ENCODE data around the gene NPHP4. TPM values are rescaled to one million over a fixed set of nuclear protein-coding genes. Genes with fewer than 3 reads are reported as not detected.

The NPHP4 gene
- total RNA-seq, 4 donors from 2014 or later = 13.7 to 29.3 (median 18.6) TPM

GRCh38 chr1:5882367-5883128 lies 109.7 kb downstream of the NPHP4 start:
- TF ChIP-seq CTCF (IDR thresholded peaks at IDR 0.05) = no peak
- no peak for DNase-seq (ENCODE audit: low spot score)

DNA sequence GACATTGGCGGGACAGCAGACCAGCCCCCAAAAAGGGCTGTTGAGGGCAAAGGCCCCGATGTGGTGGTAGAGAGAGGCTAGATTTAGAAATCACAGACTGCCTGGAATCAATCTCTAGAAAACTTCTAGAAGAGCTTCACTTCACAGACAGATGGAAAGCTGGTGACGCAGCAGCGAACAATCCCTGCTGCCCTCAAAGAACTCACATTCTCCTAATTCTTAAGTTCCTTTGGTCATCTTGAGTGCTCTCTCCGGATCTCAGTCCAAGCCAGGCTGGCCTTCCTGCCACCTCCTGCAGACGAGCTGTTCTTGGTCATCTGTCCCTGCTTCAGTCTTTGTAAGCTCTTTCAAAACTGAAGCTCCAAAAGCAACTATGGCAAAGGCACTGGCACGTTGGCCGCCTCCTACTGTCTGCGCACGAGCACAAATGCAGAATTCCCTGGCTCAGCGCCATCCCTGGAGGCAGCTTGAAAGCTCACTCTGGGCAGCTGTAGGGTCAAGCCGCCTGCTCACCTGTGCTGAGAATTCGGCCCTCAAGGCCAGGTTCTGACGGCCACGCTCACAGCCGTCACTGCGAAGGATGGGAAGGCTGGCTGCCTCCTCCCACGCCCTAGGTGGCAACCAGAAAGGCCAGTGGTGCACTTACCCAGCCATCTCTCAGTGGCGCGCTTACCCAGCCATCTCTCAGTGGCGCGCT lies 110.6 kb downstream of the NPHP4 start:
- DNase-seq (ENCODE audit: low spot score) (no peak), ATAC-seq (ENCODE audit: low FRiP score) (no peak)
- TF ChIP-seq CTCF (IDR thresholded peaks at IDR 0.05) = no peak

More at GRCh38 chr1:5882367-5883128, 109.7 kb downstream of the NPHP4 start:
- ATAC-seq (ENCODE audit: low FRiP score) = no peak

DNA sequence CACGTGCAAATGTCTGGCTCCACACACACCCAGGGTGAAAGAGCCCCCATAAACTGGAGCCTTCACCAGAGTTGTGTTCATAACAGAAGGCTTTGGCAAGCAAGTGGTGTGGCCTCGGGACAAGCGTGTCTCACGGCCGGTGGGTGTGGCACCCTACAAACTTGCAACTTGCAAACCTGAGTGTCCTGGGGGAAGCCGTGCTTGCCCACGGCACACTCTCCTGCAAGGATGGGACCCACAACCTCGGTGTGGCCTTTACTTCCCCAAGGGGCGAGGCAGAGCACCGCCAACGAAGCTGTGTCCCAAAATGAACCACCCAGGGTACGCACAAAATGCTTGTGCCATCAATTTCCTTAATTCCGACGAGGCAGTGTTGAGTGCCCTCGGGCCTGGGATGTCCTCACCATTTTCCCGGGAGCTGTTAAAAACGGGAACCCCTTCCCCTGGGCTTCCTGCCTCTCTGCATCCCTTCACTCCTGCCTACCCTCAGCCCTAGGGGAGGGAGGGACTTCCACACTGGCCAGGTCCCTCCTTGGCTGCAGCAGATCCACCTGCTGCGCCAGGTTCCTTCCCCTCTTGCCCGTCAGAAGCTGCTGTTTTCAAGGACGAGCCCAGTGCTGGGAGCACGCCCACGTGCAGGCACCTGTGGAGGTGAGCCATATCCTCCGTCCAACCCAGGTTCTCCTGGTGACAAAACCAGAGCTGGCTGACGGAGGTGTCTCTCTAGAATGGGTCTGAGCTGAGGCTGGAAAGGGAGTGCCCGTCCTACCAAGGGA lies 111.4 kb downstream of the NPHP4 start:
- DNase-seq (ENCODE audit: low spot score) (no peak), ATAC-seq (ENCODE audit: low FRiP score) (no peak)
- no peak for TF ChIP-seq CTCF (IDR thresholded peaks at IDR 0.05)

DNA sequence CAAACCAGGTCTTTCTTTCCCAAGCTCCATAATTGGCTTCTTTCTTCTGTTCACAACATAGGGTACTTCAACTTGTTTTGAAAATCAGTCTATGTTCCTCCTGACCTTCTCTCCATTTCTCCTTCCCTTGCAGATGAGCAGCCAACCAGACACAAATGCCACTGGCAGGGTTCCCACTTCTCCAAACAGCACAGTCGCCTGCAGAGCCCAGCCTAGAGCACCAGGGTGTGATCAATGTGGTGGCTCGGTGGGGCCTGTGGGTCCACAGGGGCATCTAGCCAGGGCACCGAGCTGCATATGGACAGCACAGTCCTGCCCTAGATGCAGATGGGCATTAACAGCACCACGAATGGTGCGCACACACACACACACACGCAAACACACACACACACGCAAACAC lies 112.8 kb downstream of the NPHP4 start:
- no peak for ATAC-seq (ENCODE audit: low FRiP score)
- DNase-seq (ENCODE audit: low spot score) = no peak
- TF ChIP-seq CTCF (IDR thresholded peaks at IDR 0.05) = no peak

DNA sequence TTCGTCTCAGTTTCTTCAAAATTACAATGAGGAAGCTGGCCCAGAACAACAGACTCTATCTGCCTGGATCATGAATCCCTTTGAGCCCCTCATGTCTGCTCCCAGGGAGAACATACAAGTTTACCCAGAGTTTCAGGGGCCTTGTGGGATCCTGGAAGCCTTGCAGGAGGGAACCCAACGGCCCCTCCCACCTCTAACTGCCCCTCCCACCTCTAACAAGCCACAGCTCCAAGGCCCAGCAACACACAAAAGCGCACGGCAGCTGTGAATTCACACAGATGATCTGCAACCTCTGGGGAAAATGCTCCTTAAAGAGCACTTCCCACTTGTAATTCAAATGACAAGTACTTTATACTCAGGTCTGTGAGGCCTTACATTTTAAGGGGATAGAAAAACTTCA lies 113.3 kb downstream of the NPHP4 start:
- DNase-seq (ENCODE audit: low spot score) = no peak
- no peak for ATAC-seq (ENCODE audit: low FRiP score)
- no peak for TF ChIP-seq CTCF (IDR thresholded peaks at IDR 0.05)

- ATAC-seq (ENCODE audit: low FRiP score) = no peak
Observed at GRCh38 chr1:5877683-5878530, 114.3 kb downstream of the NPHP4 start.

More at GRCh38 chr1:5877683-5878530, 114.3 kb downstream of the NPHP4 start:
- DNase-seq (ENCODE audit: low spot score) = no peak
- TF ChIP-seq CTCF (IDR thresholded peaks at IDR 0.05) = no peak

All from omental fat pad (tissue), 4 donors.